NCI-H345 (cell line): Measurements from ENCODE around the gene AIP.

Source experiments
- DNase-seq: peaks from one replicate; lab custom pipeline; 2025; lab: John Stamatoyannopoulos, UW

Gene AIP

DNA sequence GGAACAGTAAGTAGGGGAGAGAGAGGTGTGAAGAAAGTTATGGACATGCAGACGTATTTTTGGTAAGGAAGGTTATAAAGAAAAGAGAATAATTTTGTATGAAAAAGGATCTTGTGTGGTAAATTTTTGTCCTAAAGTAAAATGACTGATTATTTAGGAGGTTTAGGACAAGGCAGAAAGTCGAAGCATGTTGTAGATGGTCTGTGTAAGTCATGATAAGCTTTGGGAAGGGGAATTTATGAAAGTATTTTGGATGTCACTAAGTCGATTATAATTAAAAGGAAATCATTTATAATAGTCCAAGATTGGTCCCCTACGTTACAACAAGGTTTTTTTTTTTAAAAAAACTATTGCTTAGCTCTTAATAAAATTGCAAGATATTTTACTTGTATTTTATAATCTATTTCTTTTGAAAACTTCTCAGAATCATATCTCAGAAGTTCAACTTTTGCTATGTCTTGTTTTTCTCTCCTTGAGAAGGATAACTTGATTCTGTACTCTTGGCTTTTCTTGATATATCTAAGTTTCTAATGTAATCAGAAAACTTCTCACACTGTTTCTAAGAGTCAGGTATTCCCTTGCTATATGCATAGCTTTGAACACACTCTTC is 51.3 kb downstream of the AIP start:
- no peak for DNase-seq

DNA sequence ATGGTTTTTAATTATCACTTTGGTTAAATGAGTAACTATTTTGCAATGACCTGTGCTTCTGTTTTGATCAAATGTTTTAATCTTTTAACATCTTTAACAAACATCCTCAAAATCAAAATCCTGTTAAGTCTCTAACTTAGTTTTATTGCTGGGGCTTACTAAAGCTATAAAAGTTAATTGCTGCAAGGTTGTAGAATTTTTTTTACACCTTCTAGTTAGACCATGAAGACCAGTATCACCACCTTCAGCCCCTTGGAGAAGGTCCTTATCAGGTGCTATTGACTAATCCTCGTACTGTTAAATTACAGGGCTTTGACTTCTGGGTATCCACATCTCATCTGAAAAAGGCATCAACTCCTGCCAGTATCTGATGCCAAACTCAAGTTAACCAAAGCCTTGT is 52.7 kb downstream of the AIP start:
- DNase-seq, result no peak

DNA sequence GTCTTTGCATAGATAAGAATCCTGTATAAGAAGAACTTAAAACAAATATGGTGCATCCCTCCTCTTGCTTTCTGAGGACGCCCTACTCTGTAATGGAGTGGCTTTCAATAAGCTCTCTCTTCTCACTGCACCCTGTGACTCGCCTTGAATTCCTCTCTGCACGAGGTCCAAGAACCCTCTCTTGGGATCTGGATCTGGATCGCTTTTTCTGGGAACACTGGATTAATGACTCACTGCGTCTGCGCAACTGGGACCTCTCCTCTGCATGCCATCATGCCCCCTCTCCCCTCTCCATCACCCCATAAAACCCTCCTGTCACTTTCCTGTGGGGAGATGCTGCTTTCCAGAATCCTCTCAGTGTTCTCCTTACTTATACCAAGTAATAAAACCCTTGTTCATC is 55.5 kb downstream of the AIP start:
- DNase-seq, result no peak

GRCh38 chr11:67538823-67539505 is 56.1 kb downstream of the AIP start:
- DNase-seq, result no peak

GRCh38 chr11:67539550-67539949 is 56.7 kb downstream of the AIP start:
- DNase-seq, result no peak
